HS-27A (cell line): ENCODE results near the gene GPC2.

Experiments used
- DNase-seq: peaks from one replicate; pipeline ENCODE4 v3.0.0-alpha.2; 2012; ENCODE audit warnings: low read depth, missing footprints

Gene GPC2

GRCh38 chr7:100122568-100122967 lies 54.6 kb downstream of the GPC2 start:
- DNase-seq: no peak

- no peak for DNase-seq
Measured at GRCh38 chr7:100122067-100122466, 55.1 kb downstream of the GPC2 start.

- no peak for DNase-seq
Measured at GRCh38 chr7:100120733-100121036, 56.5 kb downstream of the GPC2 start.

- DNase-seq: no peak
Measured at GRCh38 chr7:100119970-100120732, 57.0 kb downstream of the GPC2 start.
